Left ventricle myocardium inferior (tissue), 1 donor: Measurements from ENCODE around the gene FKBP3. TPM values are rescaled to one million over a fixed set of nuclear protein-coding genes. Genes with fewer than 3 reads are reported as not detected.
"Not testable (repeated sequence)": the region's sequence is repeated elsewhere in the genome, so short reads cannot be mapped to it uniquely, and the experiment has no call there.

ENCODE experiments used
- DNase-seq: peaks from one replicate; pipeline ENCODE4 v3.0.0-alpha.2; 2020
- H3K27ac ChIP-seq: fragments of 200-600 bp; replicated peaks from 2 replicates; pipeline ENCODE4 v1.8.0; 2021
- H3K27me3 ChIP-seq: fragments of 200-600 bp; 2 replicates; pipeline ENCODE4 v1.8.0; 2021; ENCODE audit warnings: low read depth
- H3K36me3 ChIP-seq: fragments of 200-600 bp; 2 replicates; pipeline ENCODE4 v1.8.0; 2021
- H3K4me1 ChIP-seq: fragments of 200-600 bp; 2 replicates; pipeline ENCODE4 v1.8.0; 2021
- H3K4me3 ChIP-seq: fragments of 200-600 bp; 2 replicates; pipeline ENCODE4 v1.8.0; 2021; ENCODE audit warnings: mild to moderate bottlenecking, moderate library complexity
- H3K9me3 ChIP-seq: fragments of 200-600 bp; replicated peaks from 2 replicates; pipeline ENCODE4 v1.8.0; 2021
- CTCF ChIP-seq: fragments of 200-600 bp; IDR thresholded peaks from 2 replicates; pipeline ENCODE4 v1.8.0; 2021; ENCODE audit warnings: antibody characterized with exemption, mild to moderate bottlenecking, borderline replicate concordance
- intact Hi-C: fragments of 100-400 bp; cut with micrococcal nuclease; formaldehyde crosslinking; loops from one replicate; pipeline ENCODE4 v1.11.0; 2022
- total RNA-seq: library from RNA; stranded (reverse); fragmentation: NEBNext Ultra II Directional; extraction: Animal tissue kit (Norgen Biotek cat#: 25700); gene quantifications from one replicate; pipeline ENCODE4 v1.2.1, GENCODE V29; 2021
- donor health status: DM: no; HTN: yes; CAD: no; lungs with severe emphysema.

FKBP3 gene
- total RNA-seq, 1 donor from 2014 or later, result 107 TPM

DNA sequence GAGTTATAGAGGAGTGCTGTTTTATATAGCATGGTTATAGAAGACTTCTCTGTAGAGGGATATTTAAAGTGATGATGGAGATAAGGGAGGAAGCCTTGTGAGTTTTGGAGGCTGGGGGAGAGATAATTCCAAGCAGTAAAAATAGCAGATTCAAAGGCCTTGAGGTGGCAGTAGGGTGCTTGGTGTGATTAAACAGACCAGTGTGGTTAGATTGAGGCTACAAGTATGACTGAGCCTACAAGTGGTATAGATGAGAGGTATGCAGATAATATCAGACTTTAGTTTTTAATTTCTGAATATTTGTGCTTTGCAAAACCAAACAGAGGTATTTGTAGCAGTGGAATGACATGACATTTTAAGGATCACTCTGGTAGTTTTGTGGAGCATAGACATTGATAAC lies 21.8 kb upstream of the FKBP3 start:
- Histone ChIP-seq H3K4me1 (no peaks in the 10 kb centered on the region), H3K27ac (no peak overlapping the region), H3K36me3 (no peaks in the 10 kb centered on the region), H3K9me3 (no peaks in the 10 kb centered on the region), H3K4me3 (no peak overlapping the region), H3K27me3 (no peaks in the 10 kb centered on the region)
- intact Hi-C loops, result no loop called here
- no peak for TF ChIP-seq CTCF
- DNase-seq, result no peak

DNA sequence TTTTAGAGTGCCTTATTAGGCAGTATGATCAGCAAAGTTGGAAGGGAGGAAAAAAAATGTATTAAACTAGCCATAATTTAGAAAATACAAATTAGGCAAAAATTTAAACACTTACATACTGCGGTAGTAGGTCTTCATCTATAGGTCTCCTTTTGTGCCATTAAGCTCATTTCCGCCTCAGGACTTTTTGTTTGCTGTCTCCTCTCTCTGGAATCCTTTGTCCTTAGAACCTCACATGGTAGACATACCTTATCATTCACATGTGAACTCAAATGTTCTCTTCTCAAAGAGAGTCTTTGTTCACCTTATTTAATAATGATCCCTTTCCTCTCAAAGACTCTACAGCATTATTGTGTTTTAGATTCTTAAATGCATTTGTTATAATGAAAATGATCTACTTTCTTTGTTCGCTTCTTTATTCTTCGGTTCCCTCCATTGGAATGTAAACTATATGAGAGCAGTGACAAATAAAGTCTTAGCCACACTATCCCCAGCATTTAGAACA lies 16.2 kb upstream of the FKBP3 start:
- TF ChIP-seq CTCF, result no peak
- Histone ChIP-seq H3K36me3 (no peaks in the 10 kb centered on the region), H3K4me1 (no peaks in the 10 kb centered on the region), H3K4me3 (no peak overlapping the region), H3K9me3 (no peaks in the 10 kb centered on the region), H3K27me3 (no peaks in the 10 kb centered on the region), H3K27ac (no peak overlapping the region)
- no peak for DNase-seq
- intact Hi-C loops, result no loop called here

DNA sequence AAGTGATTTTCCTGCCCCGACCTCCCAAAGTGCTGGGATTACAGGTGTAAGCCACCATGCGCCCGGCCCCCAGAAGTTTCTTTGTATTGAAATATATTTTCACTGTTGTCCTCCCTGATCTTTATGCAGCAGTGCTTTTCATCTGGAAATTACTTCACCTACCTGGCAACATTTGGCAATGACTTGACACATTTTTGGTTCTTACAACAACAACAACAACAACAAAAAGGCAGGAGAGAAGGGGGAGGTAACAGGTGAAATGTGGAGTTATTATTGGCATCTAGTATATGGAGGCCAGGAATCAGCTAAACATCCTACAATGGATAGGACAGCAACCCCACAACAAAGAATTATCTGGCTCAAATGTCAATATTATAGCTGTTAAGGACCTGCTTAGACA lies 15.3 kb upstream of the FKBP3 start:
- Histone ChIP-seq H3K9me3 (no peaks in the 10 kb centered on the region), H3K27me3 (no peaks in the 10 kb centered on the region), H3K36me3 (no peaks in the 10 kb centered on the region), H3K27ac (no peak overlapping the region), H3K4me1 (no peaks in the 10 kb centered on the region), H3K4me3 (no peak overlapping the region)
- DNase-seq, result no peak
- TF ChIP-seq CTCF, result no peak
- intact Hi-C loops, result no loop called here

DNA sequence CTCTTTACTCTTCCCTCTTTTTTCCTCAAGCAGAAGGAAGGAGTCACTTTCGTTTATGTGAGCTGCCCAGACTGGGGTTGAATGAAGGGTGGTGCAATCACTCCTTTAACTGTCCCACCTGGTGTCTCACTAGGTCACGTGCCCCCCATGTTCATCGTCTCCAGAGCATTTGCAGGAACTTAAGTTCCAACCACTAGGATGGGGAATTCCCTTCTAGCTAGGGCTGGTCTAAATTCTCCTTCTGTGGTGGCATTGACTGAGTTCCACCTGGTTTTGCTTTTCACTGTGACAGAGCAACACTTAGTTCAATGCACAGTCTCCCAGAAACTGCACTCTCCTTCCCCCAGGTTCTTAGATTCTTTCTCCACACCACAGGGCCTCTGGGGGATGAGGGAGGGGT lies 10.9 kb upstream of the FKBP3 start:
- no peak for DNase-seq
- H3K4me1 ChIP-seq, result no peaks in the 10 kb centered on the region
- no peak overlapping the region for H3K27ac ChIP-seq
- intact Hi-C loops, result no loop called here
- H3K9me3 ChIP-seq, result no peaks in the 10 kb centered on the region
- H3K36me3 ChIP-seq, result no peaks in the 10 kb centered on the region
- H3K4me3 ChIP-seq, result no peak overlapping the region
- no peak for TF ChIP-seq CTCF
- no peaks in the 10 kb centered on the region for H3K27me3 ChIP-seq

- intact Hi-C loops, result no loop called here
- no peak for DNase-seq
- no peaks in the 10 kb centered on the region for H3K4me1 ChIP-seq
- H3K27me3 ChIP-seq, result no peaks in the 10 kb centered on the region
- H3K4me3 ChIP-seq, result no peak overlapping the region
- no peaks in the 10 kb centered on the region for H3K36me3 ChIP-seq
- H3K27ac ChIP-seq, result no peak overlapping the region
- H3K9me3 ChIP-seq, result no peaks in the 10 kb centered on the region
- no peak for TF ChIP-seq CTCF
These were observed 10.4 kb upstream of the FKBP3 start for GRCh38 chr14:45144658-45145057.

DNA sequence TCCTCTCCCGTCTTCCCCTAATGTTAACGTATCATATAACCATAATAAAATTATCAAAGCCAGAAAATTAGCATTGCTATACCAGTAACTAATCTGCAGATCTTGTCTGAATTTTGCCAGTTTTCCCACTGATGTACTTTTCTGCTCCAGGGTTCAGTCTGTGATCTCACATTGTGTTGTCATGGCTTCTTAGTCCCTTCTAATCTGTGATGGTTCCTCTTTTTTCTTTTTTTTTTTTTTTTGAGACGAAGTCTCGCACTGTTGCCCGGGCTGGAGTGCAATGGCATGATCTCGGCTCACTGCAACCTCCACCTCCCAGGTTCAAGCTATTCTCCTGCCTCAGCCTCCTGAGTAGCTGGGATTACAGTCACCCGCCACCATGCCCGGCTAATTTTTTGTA lies 7.8 kb upstream of the FKBP3 start:
- H3K27me3 ChIP-seq, intact Hi-C loops, H3K36me3 ChIP-seq, H3K9me3 ChIP-seq, H3K4me3 ChIP-seq, DNase-seq, H3K27ac ChIP-seq: not testable (repeated sequence)
- peaks cover 16% of the 10 kb centered on the region for H3K4me1 ChIP-seq
